Stimulated activated CD4-positive, alpha-beta T cell treated with anti-CD3 and anti-CD28 coated beads, Interleukin-1b, Interleukin-23, amount 100 ng/mL, for 1 hour (primary cell): ENCODE measurements around the gene SEMA6D.

Source experiments
- DNase-seq, 2 donors: peaks; one replicate each; pipeline ENCODE4 v3.0.0-alpha.2; 2020; ENCODE audit warnings: low read depth in 2 of 2

SEMA6D gene

GRCh38 chr15:47743886-47744285, 26.6 kb downstream of the SEMA6D start:
- no peak for DNase-seq

- no peak for DNase-seq
Observed at GRCh38 chr15:47744496-47744895, 27.2 kb downstream of the SEMA6D start.

GRCh38 chr15:47744973-47745372, 27.7 kb downstream of the SEMA6D start:
- DNase-seq, result no peak

- DNase-seq, result no peak
Observed at GRCh38 chr15:47746516-47746915, 29.2 kb downstream of the SEMA6D start.

DNA sequence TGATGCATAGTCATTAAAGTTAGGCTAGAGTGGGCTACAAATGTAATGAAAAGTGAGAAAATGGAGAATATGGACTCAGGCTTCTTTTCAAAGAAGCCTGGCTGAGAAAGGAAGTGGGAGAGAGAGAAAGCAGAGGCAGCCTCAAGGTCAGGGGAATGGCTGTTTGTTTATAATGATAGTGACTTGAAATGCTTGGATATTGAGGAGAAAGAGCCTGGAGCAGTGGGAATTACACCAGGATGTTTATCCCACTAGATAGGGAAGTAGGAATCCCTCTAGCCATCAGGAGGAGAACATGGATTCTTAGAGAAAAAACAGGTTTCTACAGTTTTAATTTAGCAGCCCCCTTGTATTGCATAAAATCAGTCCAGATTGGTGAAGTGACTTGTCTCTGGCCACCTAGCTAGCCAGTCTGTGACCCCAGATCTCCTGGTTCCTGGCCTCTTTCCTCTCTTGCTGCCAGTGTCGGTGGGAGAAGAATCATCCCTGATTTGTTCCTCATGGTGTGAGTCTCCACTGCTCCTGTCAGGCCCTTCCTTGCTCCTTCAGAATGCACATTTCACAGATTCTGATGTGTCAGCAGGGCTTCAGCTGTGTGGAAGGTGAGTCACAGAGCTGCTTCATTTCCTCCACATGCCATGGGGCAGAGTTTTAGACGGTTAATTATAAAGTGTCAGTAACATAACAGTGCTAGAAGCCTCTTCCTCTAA, 32.9 kb downstream of the SEMA6D start:
- no peak for DNase-seq

- no peak for DNase-seq
Observed at GRCh38 chr15:47750740-47751262, 33.5 kb downstream of the SEMA6D start.

DNA sequence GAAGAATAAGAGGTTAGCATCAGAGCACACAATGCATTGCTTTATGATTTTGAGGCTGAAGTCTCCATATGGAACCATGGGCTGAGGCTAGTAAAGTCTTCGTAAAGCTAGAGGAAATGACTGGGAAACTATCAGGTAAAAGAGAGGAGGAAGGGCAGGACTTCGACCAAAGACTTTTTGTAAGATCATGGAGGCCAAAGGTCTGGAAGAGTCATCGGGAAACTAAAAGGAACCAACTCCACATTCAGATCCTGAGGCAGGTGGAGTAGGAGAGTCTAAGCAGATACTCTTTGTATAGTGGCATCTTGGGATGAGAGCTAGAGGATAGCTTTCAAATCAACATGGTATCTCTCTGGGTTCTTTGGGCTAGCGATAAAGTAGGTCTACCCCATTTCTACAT, 36.3 kb downstream of the SEMA6D start:
- DNase-seq, result no peak

DNA sequence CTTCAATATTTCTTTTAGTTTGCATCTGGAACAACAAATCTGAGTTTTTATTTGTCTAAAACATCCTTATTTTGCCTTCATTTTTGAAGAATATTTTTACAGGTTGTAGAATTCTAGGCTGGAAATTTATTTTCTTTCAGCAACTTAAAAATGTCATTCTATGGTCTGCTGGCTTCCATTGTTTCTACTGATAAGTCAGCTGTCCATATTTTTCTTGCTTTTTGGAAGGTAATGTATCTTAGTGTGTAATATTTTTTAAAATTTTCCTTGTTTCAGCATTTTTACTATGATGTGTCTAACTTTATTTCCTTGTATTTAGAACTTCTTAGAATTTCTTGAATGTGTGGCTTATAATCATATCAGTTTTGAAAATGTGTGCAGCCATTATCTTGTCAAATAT, 37.0 kb downstream of the SEMA6D start:
- DNase-seq, result no peak

GRCh38 chr15:47755941-47756340, 38.6 kb downstream of the SEMA6D start:
- DNase-seq, result no peak

DNA sequence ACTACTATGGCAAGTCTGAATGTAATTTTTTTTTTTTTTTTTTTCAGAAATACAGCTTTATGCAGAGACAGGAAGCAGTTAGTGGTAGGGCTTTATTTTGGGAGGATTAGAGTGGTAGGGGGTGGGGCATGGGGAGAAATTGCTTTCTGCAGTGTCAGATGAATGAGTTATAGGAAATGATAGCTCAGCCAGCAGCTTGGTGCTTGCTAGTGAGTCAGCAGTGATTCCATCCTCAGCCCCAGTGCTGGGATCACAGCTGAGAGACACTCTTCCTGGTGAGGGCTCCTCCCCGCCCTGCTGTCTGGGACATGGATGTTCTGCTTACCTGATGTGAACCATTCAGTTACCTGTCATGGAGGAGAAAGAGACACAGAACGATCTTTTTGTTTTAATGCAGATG, 39.6 kb downstream of the SEMA6D start:
- no peak for DNase-seq

- no peak for DNase-seq
Observed at GRCh38 chr15:47757331-47757730, 40.0 kb downstream of the SEMA6D start.

DNA sequence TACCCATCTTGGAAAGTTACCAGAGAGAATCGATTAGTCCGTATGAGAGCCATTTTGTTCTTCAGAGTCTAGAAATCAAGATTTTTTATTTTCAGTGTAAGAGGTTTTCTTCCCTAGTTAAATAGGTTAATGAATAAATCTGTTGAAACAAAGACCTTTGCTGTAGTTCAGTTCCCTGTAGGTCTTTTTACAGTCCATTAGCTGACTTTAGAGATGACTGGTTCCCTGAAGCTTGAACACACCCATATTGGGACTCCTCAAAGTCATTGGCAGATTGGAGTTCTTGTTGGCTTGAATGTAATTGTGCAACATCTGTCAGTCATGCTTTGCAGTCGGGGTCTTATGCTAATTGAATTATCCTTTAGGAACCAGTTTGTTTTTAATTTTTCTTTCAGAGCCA, 45.3 kb downstream of the SEMA6D start:
- DNase-seq, result no peak

DNA sequence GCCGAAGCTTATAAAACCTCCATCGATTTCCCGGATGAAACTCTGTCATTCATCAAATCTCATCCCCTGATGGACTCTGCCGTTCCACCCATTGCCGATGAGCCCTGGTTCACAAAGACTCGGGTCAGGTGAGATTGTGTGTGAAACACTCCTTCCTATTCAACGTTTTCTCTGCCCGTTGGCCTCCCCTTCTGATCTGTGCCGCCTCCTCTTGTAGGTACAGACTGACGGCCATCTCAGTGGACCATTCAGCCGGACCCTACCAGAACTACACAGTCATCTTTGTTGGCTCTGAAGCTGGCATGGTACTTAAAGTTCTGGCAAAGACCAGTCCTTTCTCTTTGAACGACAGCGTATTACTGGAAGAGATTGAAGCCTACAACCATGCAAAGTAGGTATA, 47.4 kb downstream of the SEMA6D start:
- DNase-seq, result no peak

GRCh38 chr15:47766406-47766805, 49.1 kb downstream of the SEMA6D start:
- DNase-seq, result no peak

- no peak for DNase-seq
Observed at GRCh38 chr15:47767035-47767434, 49.7 kb downstream of the SEMA6D start.

GRCh38 chr15:47768735-47769134, 51.4 kb downstream of the SEMA6D start:
- no peak for DNase-seq

- DNase-seq, result no peak
Observed at GRCh38 chr15:47769166-47769565, 51.9 kb downstream of the SEMA6D start.

- DNase-seq, result no peak
Observed at GRCh38 chr15:47773143-47773542, 55.8 kb downstream of the SEMA6D start.

GRCh38 chr15:47778263-47778770, 61.0 kb downstream of the SEMA6D start:
- no peak for DNase-seq

- DNase-seq, result no peak
Observed at GRCh38 chr15:47780971-47781370, 63.7 kb downstream of the SEMA6D start.

- DNase-seq, result no peak
Observed at GRCh38 chr15:47781527-47781926, 64.2 kb downstream of the SEMA6D start.

DNA sequence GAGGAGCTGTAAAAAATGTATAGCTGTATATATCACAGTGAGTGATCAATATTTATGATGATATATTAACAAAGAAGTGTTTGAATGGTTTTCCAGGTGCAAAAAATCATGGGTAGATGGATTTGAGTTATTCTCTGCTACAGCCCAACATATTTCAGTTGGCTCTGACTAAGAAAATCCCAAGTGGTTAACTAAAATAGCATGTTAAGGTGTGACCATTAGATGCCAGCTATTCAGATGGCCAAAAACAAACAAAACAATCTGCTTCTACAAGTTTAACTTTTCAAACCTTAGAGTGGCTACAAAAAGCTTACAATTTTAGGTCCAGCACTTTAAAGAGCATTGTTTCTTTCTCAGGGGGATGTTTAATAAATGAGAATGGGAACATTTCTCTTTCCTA, 67.5 kb downstream of the SEMA6D start:
- no peak for DNase-seq

DNA sequence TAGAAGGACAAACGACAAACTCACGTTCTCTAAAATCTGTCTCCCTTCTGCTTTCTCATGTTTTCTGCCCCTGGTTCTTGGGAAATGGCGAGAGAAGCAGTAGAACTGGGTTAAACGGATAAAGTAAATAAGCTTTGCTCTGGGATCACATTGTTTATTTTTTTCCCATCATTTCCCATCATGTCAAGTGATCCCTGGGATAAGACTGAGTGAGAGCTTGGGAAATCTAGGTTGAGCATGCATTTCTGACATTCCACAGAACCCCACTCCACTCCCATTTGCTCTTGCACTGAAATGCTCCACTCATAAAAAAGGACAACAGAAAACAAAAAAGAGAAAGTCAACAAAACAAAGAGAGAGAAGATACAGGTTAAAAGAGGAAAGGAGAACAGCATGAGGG, 69.1 kb downstream of the SEMA6D start:
- no peak for DNase-seq

DNA sequence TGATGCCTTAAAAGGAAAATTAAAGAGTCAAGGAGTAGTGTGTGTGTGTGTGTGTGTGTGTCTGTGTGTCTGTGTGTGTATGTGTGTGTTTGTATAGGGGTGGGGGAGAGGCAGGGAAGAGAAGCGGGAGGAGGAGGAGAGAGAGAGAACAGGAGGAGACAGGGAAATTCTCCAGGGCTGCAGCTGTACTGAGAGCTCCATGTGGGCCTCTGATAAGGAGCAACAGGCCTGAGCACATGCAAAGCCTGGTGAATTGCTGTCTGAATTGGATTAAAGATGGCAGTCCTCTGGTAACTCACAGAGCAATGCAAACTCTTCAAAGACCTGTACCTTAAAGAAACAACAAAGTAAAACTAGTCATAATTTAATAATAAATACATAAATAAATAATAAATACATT, 70.6 kb downstream of the SEMA6D start:
- DNase-seq, result no peak
